Stimulated activated CD8-positive, alpha-beta memory T cell treated with anti-CD3 and anti-CD28 coated beads, Interleukin-15, amount 100 ng/mL, for 48 hours (primary cell): ENCODE measurements around the gene LHX1.

Experiments used
- DNase-seq, 2 donors: peaks; one replicate each; pipeline ENCODE4 v3.0.0-alpha.2; 2020; ENCODE audit warnings: low read depth in 2 of 2

The LHX1 gene

GRCh38 chr17:36922175-36922574 lies 15.1 kb upstream of the LHX1 start:
- no peak for DNase-seq

- DNase-seq: no peak
These were observed 13.5 kb upstream of the LHX1 start for GRCh38 chr17:36923814-36924221.

- DNase-seq: no peak
These were observed 11.0 kb upstream of the LHX1 start for GRCh38 chr17:36926226-36926625.

- no peak for DNase-seq
These were observed 10.6 kb upstream of the LHX1 start for GRCh38 chr17:36926701-36927100.

- DNase-seq: no peak
These were observed 8.6 kb upstream of the LHX1 start for GRCh38 chr17:36928471-36929345.

GRCh38 chr17:36929851-36930582 lies 7.3 kb upstream of the LHX1 start:
- DNase-seq: no peak

GRCh38 chr17:36930583-36930900 lies 6.7 kb upstream of the LHX1 start:
- no peak for DNase-seq

GRCh38 chr17:36931096-36931696 lies 6.1 kb upstream of the LHX1 start:
- no peak for DNase-seq

GRCh38 chr17:36931697-36932382 lies 5.4 kb upstream of the LHX1 start:
- DNase-seq: no peak

GRCh38 chr17:36932383-36932693 lies 4.9 kb upstream of the LHX1 start:
- DNase-seq: no peak

GRCh38 chr17:36932694-36933511 lies 4.4 kb upstream of the LHX1 start:
- no peak for DNase-seq

- DNase-seq: no peak
These were observed 3.6 kb upstream of the LHX1 start for GRCh38 chr17:36933512-36934143.

- DNase-seq: no peak
These were observed 3.1 kb upstream of the LHX1 start for GRCh38 chr17:36934144-36934691.

- no peak for DNase-seq
These were observed 2.3 kb upstream of the LHX1 start for GRCh38 chr17:36934692-36935630.

GRCh38 chr17:36935671-36936454 lies 1.4 kb upstream of the LHX1 start:
- DNase-seq: no peak

GRCh38 chr17:36936455-36937000 lies 747 bp upstream of the LHX1 start:
- no peak for DNase-seq

- DNase-seq: no peak
These were observed 787 bp downstream of the LHX1 start for GRCh38 chr17:36937959-36938565.

- DNase-seq: no peak
These were observed 1.3 kb downstream of the LHX1 start for GRCh38 chr17:36938566-36939051.
